ENCODE results near the gene TMEM255B.
"Not testable (repeated sequence)": the region's sequence is repeated elsewhere in the genome, so short reads cannot be mapped to it uniquely, and the experiment has no call there.

Gene TMEM255B

DNA sequence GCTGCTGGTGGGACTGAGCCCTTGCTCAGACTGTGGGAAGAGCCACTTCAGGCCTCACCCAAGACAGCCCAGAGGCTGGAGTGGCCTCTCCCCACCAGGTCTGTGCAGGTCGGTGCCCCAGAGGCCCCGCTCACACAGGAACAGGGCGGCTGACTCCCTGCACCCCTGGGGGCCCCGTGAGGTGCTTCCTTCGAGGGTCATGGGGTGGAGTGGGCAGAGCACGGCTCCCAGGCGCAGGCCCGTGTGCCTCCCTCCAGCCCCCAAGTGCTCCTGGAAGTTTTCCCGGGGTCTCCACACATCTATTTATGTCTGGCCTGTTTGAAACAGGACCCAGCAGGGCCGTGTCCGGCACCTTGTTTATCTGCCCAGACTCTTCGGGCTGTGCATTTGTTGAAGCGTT, 9.5 kb upstream of the TMEM255B start:
- DNase-seq (ENCODE audit: low spot score), result no peak

DNA sequence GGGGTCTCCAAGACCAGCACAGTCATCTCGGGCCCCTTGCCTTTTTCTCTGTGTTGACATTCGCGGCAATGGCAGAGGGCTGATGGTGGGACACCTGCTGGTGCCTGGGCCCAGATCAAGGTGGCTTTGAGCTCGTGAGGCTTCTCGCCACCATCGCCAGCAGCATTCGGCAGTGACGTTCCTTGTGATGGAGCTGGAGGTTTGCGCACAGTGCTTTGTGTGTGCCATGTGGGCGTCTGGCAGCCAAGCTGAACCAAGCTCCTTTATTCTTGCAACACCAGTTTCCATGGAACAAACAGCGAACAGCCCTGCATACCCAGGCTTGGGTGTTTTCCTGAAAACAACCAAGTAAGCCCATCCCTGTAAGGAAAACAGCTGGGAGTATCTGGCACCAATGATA, 9.1 kb upstream of the TMEM255B start:
- no peak for DNase-seq (ENCODE audit: low spot score)

DNA sequence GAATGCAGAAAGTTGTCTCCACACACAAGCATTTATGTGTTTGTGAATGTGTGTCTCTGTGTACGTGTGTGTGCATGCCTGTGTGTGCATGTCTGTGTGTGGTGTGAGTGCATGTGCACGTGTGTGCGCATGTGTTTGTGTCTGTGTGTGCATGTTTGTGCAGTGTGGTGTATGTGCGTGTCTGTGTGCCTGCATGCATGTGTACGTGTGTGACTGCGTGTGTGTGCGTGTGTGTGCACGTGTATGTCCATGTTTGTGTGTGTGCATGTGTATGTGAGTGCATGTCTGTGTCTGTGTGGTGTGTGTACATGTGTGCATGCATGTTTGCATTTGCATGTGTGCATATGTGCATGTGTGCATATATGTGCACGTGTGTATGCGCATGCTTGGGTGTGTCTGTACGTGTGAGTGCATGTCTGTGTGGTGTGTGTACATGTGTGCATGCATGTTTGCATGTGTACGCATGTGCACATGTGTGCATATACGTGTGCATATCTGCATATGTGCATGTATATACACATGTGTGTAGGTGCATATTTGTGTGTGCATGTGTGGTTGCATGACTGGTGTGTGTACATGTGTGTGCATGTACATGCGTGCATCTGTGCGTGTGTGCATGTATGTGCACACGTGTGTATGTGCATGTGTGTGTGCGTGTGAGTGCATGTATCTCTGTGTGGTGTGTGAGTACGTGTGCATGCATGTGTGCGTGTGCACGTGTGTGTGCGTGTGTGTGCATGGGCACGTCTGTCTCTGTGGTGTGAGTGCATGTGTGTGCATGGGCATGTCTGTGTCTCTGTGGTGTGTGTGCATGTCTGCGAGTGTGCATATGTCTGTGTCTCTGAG, 8.2 kb upstream of the TMEM255B start:
- no peak for DNase-seq (ENCODE audit: low spot score)

DNA sequence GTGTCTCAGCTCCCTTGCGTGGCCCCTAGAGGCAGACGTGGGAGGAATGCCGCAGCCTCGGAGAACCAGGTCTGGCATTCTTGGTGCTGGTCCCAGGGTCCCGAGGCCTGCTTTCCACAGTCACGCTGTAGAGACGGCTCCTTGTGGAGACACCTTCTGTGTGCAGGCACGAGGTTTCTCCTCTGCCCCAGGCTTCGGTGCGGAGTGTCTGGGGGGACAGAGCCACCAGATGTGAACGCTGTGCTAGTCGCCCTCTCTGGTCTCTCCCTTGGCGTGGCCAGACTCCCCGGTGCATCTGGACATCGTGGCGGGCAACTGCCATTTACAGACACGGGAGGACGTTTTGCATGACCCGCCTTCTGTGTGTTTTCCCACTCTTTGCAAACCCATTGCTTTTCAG, 7.5 kb upstream of the TMEM255B start:
- no peak for DNase-seq (ENCODE audit: low spot score)

- not testable (repeated sequence) for DNase-seq (ENCODE audit: low spot score)
Measured at GRCh38 chr13:113752211-113752986, 6.6 kb upstream of the TMEM255B start.

DNA sequence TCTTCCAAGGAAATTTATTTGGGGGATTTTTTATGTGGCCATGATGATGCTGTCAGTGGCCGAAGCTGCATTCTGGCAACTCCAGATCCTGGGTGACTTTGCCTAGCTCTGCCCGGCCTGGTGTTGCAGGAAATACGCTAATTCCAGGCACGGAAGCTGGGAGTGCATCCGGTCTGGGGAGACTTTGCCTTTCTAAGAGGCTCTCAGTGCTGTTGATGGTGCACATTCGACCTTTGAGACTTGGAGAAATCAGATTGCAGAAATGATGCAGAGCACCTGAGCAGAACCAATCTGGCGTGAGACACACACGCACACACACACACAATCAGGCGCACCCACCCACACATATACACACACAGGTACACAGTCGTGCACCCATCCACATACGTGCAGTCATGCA, 5.9 kb upstream of the TMEM255B start:
- DNase-seq (ENCODE audit: low spot score), result no peak

DNA sequence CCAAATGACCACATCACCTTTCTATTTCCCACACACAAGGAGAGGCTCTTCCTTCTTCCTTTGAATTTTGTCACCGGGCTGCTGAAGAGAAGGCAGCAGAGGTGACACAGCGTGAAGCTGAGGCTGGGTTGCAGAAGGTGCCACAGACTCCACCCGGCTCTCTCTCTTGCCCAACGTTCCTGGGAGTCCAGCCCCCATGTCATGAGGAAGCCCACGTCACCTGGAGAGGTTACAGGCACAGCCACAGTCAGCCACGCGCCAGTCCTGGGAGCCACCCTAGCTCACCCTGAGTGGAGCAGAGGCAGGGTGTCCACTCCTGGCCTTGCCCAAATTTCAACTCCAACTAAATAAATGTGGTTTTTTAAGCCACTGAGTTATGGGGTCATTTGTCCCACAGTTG, 4.8 kb upstream of the TMEM255B start:
- DNase-seq (ENCODE audit: low spot score), result no peak

GRCh38 chr13:113754691-113755090, 4.3 kb upstream of the TMEM255B start:
- DNase-seq (ENCODE audit: low spot score), result no peak

- DNase-seq (ENCODE audit: low spot score), result no peak
Measured at GRCh38 chr13:113756441-113757097, 2.5 kb upstream of the TMEM255B start.

GRCh38 chr13:113759525-113760137, 605 bp downstream of the TMEM255B start:
- no peak for DNase-seq (ENCODE audit: low spot score)

GRCh38 chr13:113761136-113761535, 2.1 kb downstream of the TMEM255B start:
- DNase-seq (ENCODE audit: low spot score), result no peak

- no peak for DNase-seq (ENCODE audit: low spot score)
Measured at GRCh38 chr13:113762075-113762474, 3.0 kb downstream of the TMEM255B start.

DNA sequence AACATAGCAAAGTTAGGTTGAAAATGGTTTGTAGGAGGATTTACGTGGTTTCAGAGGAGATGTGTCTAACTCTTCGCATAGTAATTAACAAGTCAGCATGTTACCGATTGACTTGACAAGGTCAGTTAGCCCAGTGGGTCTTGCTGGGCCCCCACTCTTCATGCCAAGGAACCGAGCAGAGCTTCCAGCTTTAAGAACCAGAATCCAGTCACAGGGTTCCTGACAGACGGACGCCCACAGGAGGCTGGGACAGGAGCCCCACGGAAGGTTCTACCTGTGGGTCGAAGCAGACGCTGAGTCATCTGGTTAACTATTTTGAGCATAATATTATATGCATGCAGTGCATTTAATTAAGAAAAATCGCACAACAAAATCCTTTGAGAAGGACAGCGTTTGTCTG, 3.5 kb downstream of the TMEM255B start:
- no peak for DNase-seq (ENCODE audit: low spot score)

- DNase-seq (ENCODE audit: low spot score), result no peak
Measured at GRCh38 chr13:113763254-113763653, 4.2 kb downstream of the TMEM255B start.

DNA sequence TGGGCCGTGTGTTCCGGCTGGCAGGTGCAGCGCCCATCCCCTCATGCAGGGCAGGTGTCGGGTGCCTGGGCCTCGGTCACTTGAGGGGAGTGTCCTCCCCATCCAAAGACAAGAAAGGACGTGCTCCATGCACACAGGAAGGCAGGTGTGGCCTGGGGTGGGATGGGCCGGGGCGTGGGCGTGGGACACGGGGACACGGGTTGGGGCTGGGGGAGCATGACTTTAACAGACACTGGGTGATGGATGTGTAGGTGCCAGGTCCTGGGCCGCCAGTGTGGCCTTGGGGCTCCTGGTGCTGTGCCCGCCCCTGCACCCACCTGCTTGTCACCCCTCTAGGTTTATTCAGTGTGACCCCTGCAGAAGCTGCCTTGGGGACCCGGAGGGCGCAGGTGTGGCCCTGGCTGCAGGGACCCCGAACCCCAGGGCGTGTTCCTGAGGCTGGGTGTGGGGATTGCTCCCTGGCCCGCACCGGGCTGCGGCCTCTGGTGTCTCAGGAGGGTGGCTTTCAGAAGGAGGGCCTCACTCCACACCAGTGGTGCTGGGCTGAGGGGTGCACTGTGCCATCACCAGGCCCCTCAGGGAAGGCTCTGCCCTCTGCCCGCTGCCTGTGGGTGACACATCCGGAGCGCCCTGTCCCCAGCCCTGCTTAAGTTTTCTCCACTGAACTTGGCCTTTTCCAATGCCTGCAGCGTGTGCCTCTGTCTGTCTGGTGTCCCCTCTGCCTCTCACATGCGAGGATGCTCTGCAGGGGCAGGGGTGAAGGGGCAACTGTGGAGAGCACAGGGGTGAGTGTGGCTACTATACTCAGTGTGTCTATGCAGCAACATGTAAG, 5.2 kb downstream of the TMEM255B start:
- DNase-seq (ENCODE audit: low spot score), result no peak

- DNase-seq (ENCODE audit: low spot score), result no peak
Measured at GRCh38 chr13:113764793-113765563, 6.0 kb downstream of the TMEM255B start.

DNA sequence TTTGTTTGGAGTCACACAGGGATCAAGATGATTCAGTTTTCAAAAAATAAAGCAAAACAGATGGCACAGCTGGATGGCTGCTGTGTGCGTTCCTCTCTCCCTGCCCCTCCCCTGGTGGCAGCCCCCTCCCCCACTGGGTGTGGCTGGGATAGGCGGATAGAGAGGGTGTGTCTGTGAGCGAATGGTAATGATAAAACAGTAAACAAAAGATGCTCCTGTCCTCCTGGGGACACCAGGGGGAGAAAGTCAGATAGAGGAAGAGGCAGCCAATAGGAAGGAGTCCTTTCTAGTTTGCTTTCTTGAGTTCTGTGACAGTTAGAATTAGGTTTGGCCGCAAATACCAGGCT, 6.5 kb downstream of the TMEM255B start:
- DNase-seq (ENCODE audit: low spot score), result no peak

GRCh38 chr13:113766035-113766800, 7.2 kb downstream of the TMEM255B start:
- DNase-seq (ENCODE audit: low spot score), result no peak

- no peak for DNase-seq (ENCODE audit: low spot score)
Measured at GRCh38 chr13:113767366-113767765, 8.3 kb downstream of the TMEM255B start.
